ENCODE measurements around the gene NR2F1-AS1. TPM values are rescaled to one million over a fixed set of nuclear protein-coding genes. Genes with fewer than 3 reads are reported as not detected.

NR2F1-AS1 gene
- polyA plus RNA-seq, 1 experiment, result 29.9 TPM

DNA sequence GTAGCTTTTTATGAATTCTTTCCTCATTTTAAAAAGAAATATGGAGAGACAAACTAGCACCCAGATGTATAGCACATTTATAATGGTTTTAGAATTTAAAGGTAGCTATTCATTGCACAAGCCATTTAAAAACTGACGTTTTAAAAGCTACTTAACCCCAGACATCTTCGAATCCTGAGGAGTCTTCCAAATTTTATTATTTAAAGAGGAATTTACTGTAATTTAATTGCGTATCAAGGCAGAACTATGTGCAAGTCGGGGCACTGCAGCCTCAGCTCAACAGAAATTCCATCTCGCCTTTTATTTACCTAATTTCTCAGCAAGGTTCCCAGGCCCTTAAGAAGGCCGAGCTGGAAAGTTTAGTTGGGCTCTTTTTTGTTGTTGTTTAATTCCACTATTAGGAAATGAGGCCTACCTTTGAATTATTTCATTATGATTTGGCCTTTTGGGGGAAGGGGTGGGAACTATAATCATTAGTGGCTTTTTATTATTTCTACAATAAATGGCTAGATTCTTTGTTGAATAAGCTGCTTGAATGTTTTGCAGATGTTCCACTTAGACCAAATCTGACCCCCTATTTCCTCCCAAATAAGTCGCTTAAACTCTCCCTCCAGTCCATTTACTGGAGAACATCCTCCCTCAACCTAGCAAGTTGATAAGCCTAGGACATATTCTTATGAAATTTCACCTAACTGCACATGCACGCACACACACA lies 22.2 kb upstream of the NR2F1-AS1 start:
- Histone ChIP-seq H3K4me3 (ENCODE audit: low read depth, low read length) (no peak overlapping the region), H3K27me3 (ENCODE audit: control insufficient read depth, insufficient read depth, low read length) (no peaks in the 10 kb centered on the region), H3K9me3 (ENCODE audit: control insufficient read depth, insufficient read depth, low read length) (peaks cover 3% of the 10 kb centered on the region; the same call in 1 of the 2 replicates), H3K27ac (ENCODE audit: low read depth, low read length) (no peak overlapping the region)
- DNase-seq (ENCODE audit: low read depth, low spot score), result no peak
- ChIA-PET POLR2A (no interaction called here), CTCF (interaction anchor here (0.5 to 4.0 kb wide), 2 partner anchors 198 to 260 kb away, joined by 3 to 21 read pairs; no protein-coding TSS in a partner anchor)
- TF ChIP-seq, protein P1, sequence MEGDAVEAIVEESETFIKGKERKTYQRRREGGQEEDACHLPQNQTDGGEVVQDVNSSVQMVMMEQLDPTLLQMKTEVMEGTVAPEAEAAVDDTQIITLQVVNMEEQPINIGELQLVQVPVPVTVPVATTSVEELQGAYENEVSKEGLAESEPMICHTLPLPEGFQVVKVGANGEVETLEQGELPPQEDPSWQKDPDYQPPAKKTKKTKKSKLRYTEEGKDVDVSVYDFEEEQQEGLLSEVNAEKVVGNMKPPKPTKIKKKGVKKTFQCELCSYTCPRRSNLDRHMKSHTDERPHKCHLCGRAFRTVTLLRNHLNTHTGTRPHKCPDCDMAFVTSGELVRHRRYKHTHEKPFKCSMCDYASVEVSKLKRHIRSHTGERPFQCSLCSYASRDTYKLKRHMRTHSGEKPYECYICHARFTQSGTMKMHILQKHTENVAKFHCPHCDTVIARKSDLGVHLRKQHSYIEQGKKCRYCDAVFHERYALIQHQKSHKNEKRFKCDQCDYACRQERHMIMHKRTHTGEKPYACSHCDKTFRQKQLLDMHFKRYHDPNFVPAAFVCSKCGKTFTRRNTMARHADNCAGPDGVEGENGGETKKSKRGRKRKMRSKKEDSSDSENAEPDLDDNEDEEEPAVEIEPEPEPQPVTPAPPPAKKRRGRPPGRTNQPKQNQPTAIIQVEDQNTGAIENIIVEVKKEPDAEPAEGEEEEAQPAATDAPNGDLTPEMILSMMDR (IDR thresholded peaks at IDR 0.05; ENCODE audit: low read depth, low read length), result no peak

DNA sequence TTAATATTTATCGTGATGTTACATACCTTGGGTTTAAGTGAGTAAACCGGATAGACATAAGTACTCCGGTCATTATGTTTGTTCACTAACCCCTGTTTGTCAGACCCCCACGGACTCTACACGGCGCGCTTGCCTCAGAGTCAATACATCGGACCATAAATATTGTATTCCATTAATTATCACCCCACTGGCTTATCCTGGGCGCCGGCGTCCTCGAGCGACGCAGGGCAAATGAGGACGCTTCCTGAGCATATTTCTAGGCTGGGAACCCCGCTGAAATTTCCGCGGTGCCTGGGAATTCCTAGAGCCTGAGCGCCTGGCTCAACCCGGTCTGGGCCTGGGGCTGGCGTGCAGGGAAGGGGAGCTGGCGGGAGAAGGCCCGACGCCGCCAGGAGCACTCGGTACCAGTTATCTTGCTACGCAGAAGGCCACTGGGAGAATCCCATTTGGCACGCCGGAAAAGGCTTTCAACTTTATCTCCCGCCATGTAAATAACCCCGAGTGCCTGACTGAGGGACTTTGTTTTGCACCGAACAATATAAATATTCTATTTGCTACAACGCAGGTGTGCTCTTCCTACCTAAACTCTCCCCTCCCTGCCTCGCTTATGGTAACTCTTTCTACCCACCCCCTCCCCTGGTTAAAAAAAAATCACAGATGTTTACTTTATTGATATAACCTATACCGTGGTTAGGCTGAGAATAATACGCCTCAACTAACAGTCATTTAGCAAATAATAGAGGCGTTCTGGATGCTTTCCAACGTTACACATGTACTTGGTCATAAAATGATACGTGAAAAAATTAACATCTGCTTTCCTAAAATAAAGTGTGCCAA lies 21.4 kb upstream of the NR2F1-AS1 start:
- Histone ChIP-seq H3K27me3 (ENCODE audit: control insufficient read depth, insufficient read depth, low read length) (no peaks in the 10 kb centered on the region), H3K9me3 (ENCODE audit: control insufficient read depth, insufficient read depth, low read length) (peaks cover 3% of the 10 kb centered on the region; the same call in 1 of the 2 replicates), H3K4me3 (ENCODE audit: low read depth, low read length) (peak overlapping the region; percentile 44; the same call in 1 of the 2 replicates), H3K27ac (ENCODE audit: low read depth, low read length) (peak overlapping the region; percentile 75)
- POLR2A ChIA-PET, result interaction anchor here (1.4 kb wide), 1 partner anchor 13 kb away, joined by 4 read pairs; no protein-coding TSS in a partner anchor
- CTCF ChIA-PET, result interaction anchor here (0.9 to 4.0 kb wide), 3 partner anchors 15 to 292 kb away, joined by 3 to 21 read pairs (median 4); no protein-coding TSS in a partner anchor
- no peak for DNase-seq (ENCODE audit: low read depth, low spot score)
- TF ChIP-seq, protein P1 (IDR thresholded peaks at IDR 0.05; ENCODE audit: low read depth, low read length), result no peak

DNA sequence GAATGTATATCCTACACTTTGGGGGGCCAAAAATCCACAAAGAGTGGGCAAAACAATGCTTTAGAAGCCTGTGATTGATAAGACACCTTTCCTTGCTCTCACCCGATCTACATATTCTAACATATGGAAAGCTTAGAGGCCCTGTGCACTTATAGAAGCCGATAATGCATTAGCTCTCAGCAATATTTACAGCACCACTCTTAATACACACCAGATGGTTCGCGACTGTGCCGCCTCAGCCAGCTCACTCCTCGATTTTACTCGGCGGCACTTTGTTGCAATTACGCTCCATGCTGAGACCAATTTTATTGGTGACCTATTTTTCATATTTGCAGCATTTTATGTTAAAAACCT lies 20.8 kb upstream of the NR2F1-AS1 start:
- TF ChIP-seq, protein P1 (IDR thresholded peaks at IDR 0.05; ENCODE audit: low read depth, low read length), result no peak
- Histone ChIP-seq H3K4me3 (ENCODE audit: low read depth, low read length) (peak overlapping the region; percentile 44), H3K9me3 (ENCODE audit: control insufficient read depth, insufficient read depth, low read length) (peaks cover 8% of the 10 kb centered on the region), H3K27me3 (ENCODE audit: control insufficient read depth, insufficient read depth, low read length) (no peaks in the 10 kb centered on the region), H3K27ac (ENCODE audit: low read depth, low read length) (peak overlapping the region; percentile 75)
- ChIA-PET POLR2A (interaction anchor here (1.3 to 1.5 kb wide), 3 partner anchors 13 to 19 kb away, joined by 4 to 7 read pairs (median 7); partner anchors contain the start of gene NR2F1), CTCF (interaction anchor here (0.7 to 4.0 kb wide), 6 partner anchors 10 to 1137 kb away, joined by 3 to 21 read pairs (median 4); no protein-coding TSS in a partner anchor)
- DNase-seq (ENCODE audit: low read depth, low spot score), result no peak

DNA sequence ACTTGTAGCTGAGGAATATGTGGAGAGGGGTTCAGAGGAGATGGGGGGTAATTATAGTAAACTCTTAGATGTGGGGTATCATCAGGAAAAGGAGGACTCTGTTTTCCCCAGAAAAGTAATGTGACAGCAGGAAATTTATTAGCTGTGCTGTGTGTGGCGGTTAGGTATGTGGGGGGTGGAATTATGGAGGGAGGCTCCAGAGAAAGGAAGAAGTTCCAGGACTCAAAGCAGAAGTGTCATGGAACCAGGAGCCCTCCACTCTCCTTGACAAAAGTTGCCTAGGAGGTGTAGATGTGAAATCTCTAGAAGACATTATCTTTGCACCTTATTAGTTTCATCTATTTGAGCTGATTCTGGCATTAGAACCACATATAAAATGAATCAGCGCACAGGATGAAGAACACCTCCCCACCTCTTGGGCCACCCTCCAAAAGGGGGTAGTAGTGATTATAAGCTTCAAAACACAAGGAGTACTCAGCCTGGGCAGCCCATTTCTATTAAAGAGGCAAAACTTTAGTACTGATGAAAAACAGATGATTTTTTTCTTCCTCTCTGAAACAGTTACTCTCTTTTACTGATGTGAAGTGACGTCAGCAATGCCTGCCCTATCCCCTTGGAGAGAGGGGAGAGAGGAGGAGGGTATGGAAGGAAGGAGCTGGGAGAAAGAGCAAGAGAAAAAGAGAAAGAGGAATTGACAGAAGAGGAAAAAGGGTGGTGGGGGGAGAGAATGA lies 20.2 kb upstream of the NR2F1-AS1 start:
- Histone ChIP-seq H3K27ac (ENCODE audit: low read depth, low read length) (peak overlapping the region; percentile 75), H3K4me3 (ENCODE audit: low read depth, low read length) (peak overlapping the region; percentile 44), H3K9me3 (ENCODE audit: control insufficient read depth, insufficient read depth, low read length) (peaks cover 13% of the 10 kb centered on the region), H3K27me3 (ENCODE audit: control insufficient read depth, insufficient read depth, low read length) (no peaks in the 10 kb centered on the region)
- no peak for DNase-seq (ENCODE audit: low read depth, low spot score)
- CTCF ChIA-PET, result interaction anchor here (0.7 to 4.0 kb wide), 6 partner anchors 10 to 1137 kb away, joined by 3 to 21 read pairs (median 4); no protein-coding TSS in a partner anchor
- TF ChIP-seq, protein P1 (IDR thresholded peaks at IDR 0.05; ENCODE audit: low read depth, low read length), result no peak
- POLR2A ChIA-PET, result interaction anchor here (1.3 to 1.5 kb wide), 3 partner anchors 12 to 18 kb away, joined by 4 to 7 read pairs (median 7); partner anchors contain the start of gene NR2F1
